Activated CD8-positive, alpha-beta memory T cell treated with anti-CD3 and anti-CD28 coated beads for 36 hours (primary cell): ENCODE results near the gene CST7. TPM values are rescaled to one million over a fixed set of nuclear protein-coding genes. Genes with fewer than 3 reads are reported as not detected.
"Not testable (repeated sequence)": the region's sequence is repeated elsewhere in the genome, so short reads cannot be mapped to it uniquely, and the experiment has no call there.

ENCODE experiments used
- CTCF ChIA-PET: fragments of 350-600 bp; sonication (Branson Sonifier 250); formaldehyde crosslinking; loops from one replicate; lab custom pipeline; 2021; ENCODE audit warnings: antibody characterized with exemption; lab: Charles Lee
- POLR2A ChIA-PET: fragments of 350-600 bp; sonication (Branson Sonifier 250); formaldehyde crosslinking; loops from one replicate; lab custom pipeline; 2021; ENCODE audit warnings: antibody characterized with exemption; lab: Charles Lee
- total RNA-seq, 2 experiments: library from RNA; stranded (reverse); gene quantifications; one replicate each; pipeline ENCODE4 v1.2.3, GENCODE V29; 2021

CST7 gene
- 100 to 1,000 TPM; 163 to 170 TPM for total RNA-seq

DNA sequence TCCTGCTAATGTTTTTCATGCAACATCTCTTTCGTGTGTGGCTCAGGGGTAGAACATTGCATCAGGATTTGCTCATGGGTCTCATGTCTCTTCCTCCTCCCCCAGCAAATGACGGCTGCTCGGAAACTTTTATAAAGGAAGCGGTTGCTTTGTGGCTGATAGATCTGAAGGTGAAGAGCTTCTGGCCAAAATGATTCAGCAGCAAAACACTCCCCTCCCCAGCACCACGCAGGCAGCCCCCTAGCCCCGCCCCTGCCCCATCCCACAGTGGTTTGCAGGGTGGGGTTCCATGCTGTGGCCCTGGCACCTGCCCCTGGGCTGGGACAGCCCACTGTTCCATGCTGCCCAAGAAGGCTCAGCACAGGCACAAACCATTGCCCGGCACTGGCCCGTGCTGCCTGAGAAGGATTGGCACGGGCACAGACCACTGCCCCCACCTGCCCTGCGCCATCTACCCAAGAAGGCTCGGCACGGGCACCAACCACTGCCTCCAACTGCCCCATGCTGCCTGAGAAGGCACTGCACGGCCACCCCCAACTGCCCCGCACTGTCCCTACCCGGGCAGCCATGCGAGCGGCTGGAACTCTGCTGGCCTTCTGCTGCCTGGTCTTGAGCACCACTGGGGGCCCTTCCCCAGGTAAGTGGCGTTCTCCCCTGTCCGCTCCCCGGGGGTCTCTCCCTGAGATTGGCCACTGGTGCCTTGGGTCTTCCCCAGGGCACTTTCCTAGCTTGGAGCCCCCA lies at the start of gene CST7:
TSS of gene CST7 (plus strand) at position 331 of the 741 bp plus-strand sequence. CDS start at position 568, 237 bp downstream.
- ChIA-PET POLR2A (interaction anchor here (2.2 to 3.9 kb wide), 3 partner anchors 12 to 39 kb away, joined by 9 to 23 read pairs (median 11); no protein-coding TSS in a partner anchor), CTCF (interaction anchor here (1.2 to 1.9 kb wide), 3 partner anchors 12 to 19 kb away, joined by 3 to 7 read pairs (median 3); no protein-coding TSS in a partner anchor)

GRCh38 chr20:24906806-24907205 lies 42.3 kb upstream of the CST7 start:
- ChIA-PET CTCF (no interaction called here), POLR2A (no interaction called here)

DNA sequence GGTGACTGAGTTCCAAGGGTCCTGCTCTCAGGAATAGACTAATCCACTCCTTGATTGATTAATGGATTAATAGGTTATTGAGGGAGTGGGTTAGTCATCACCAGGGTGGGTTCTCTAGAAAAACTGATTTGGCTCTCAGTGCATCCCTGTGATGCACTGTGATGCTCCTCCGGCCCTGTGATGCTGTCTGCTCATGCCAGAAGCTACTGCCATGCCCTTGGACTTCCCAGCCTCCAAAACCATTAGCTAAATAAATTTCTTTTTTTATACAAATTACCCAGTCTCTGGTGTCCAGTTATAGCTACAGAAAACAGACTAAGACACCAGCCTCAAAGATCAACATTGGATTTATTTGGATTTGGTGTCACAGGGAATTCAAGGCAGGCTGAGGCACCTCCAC lies 40.4 kb upstream of the CST7 start:
- CTCF ChIA-PET, result no interaction called here
- POLR2A ChIA-PET, result no interaction called here

- CTCF ChIA-PET, result no interaction called here
- POLR2A ChIA-PET, result no interaction called here
These were observed 39.8 kb upstream of the CST7 start for GRCh38 chr20:24909086-24909780.

DNA sequence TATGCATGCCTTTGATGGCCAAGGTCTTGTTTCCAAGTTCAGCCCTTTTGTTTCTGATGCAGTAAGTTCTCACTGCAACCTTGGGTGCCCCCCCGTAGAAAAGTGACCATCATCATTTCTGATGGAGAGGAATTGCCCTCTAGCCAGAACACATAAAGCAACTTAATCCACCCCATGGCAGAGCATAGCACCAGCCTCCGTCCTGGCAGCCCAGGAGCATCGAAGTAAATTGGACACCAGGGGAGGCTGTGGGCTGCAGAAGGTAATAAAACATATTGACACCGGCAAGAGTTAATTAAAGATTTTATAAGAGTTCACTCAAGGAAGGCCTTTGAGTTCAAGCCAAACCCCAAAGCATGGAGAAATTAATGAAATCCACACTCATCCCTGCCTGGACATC lies 39.2 kb upstream of the CST7 start:
- POLR2A ChIA-PET, result no interaction called here
- CTCF ChIA-PET, result no interaction called here

DNA sequence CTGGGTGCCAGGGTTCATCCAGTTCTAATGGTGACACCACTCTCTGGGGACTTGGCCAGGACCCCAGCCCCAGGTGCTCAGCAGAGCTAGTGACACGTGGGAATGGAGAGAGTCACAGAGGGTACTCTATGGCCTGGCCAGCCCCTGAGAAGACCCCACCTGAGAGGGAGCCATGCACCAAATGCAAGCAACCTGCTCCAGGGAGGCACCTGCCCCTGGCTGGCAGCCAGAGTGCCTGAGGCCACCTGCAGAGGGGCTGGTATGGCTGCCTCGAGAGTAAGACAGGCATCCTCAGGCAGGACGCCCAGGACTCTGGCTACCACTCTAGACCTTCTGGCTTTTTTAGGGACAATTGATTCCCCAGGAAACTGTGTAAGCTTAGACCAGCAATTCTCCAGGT lies 38.6 kb upstream of the CST7 start:
- ChIA-PET POLR2A (no interaction called here), CTCF (no interaction called here)

DNA sequence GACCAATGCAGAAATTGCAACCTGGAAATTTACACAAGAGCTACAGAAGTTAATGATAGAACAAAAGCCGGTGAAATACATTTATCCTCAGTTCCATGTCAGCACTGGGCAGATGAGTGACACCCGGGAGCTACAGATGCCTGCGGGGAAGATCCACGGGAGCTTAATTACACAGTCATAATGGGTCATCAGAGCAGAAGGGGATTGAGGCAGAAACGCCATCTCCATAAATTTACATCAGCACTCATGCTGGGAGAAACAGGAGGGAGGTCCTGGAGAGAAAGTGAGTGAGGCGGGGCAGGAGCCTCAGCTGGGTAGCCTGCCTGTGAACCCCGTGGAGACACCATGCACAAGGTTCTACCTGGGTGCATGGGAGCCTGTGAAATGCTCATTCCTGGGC lies 37.6 kb upstream of the CST7 start:
- ChIA-PET POLR2A (no interaction called here), CTCF (no interaction called here)

- POLR2A ChIA-PET, result no interaction called here
- CTCF ChIA-PET, result no interaction called here
These were observed 36.5 kb upstream of the CST7 start for GRCh38 chr20:24912397-24913075.

DNA sequence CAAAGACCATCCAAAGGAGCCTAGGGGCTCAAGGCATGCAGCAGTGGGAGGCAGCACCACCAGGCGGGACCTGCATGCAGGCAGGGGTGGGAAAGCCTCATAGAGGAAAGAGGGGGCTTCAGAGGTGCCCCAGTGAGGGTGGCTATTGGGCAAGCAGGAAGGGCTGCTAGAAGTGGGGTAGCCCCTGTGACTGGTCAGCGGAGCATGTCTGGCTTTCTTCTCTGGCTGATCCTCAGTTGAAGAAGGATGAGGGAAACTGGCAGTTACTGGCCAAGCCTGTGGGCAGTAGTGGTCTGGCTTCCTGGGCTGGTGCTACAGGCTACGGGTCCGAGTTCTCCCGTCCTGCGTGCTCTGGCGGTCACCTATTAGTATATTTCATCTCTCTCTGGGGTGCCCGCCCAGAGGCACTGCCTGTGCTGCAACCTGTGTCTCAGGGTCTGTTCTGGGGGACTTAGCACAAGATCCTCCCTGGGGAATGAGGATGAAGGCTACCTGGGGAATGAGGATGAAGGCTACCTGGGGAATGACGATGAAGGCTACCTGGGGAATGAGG lies 35.9 kb upstream of the CST7 start:
- CTCF ChIA-PET, result no interaction called here

DNA sequence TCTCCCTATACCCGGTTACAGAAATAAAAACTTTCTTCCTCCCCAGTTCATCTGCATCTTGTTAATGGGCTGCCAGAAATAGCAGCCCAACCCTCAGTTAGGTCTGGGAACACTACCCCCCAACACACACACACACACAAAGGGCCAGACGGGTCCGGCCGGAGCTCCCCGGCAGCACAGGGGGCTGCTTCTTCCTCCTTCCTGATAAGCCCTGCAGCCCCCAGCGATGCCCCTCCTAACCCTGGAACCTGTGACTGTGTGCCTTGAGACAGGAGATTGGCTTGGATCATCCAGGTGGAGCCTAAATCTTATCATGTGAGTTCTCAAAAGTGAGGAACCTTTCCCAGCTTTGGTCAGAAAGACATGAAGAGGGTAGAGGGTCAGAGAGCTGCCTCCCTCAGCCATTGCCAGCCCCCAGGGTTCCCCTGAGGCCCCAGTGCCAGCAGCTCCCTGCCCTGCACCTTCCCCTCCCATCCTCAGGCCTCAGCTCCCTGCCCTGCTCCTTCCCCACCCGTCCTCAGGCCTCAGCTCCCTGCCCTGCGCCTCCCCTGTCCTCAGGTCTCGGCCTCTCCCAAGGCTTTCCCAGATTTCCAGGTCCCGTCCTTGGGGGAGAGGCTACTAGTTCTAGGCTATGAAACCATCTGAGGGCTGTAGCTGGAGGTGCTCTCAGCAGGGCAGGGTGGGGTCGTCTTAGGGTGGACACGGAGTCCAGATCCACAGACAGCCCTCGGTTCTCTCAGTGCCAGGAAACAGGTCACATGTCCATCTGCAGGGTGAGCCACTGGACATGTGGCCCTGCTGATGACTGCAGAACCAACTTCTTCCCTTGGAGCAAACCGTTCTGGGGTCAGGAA lies 34.5 kb upstream of the CST7 start:
- ChIA-PET CTCF (no interaction called here), POLR2A (interaction anchor here (0.6 kb wide), 1 partner anchor 230 kb away, joined by 5 read pairs; no protein-coding TSS in a partner anchor)

More for the DNA sequence above, 35.9 kb upstream of the CST7 start:
- POLR2A ChIA-PET, result no interaction called here

- CTCF ChIA-PET, result no interaction called here
These were observed 33.6 kb upstream of the CST7 start for GRCh38 chr20:24915440-24915839.

DNA sequence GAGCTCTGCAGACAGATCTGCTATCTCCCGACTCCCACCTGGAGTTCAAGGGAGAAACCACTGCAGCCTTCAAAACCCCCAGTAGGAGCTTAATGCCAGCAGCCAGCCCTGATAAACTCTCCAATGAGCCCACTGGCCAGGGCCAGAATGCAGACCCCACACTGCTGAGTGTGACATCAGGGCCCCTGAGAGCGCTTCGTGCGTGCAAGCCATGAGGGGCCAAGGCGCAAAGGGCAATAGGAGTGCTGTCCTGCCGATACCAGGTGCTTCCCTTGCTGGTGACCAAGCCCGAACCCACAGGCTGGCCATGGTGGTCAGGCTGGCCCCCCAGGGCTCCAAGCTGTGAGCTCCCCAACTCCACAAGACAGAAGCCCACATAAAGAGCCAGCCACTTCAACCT lies 33.2 kb upstream of the CST7 start:
- ChIA-PET CTCF (no interaction called here), POLR2A (no interaction called here)

More at GRCh38 chr20:24915440-24915839, 33.6 kb upstream of the CST7 start:
- POLR2A ChIA-PET, result no interaction called here

DNA sequence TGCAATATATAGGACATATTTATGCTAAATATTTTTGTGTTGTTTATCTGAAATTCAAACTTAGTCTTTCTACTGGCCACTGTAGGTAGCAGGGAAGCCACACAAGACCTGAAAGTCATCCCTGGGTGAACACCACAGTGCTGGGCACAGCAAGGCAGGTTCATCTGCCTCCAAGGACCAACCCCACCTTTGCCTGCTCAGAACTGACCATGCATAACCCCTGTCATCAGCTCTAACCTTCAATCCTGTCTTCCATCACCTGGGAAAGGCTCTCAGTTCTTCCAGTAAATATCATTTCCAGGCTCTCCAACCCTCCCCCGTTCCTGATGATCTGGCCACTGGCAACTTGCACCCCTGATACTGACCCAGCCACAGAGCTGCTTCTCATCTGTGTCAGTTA lies 32.7 kb upstream of the CST7 start:
- CTCF ChIA-PET, result no interaction called here
- POLR2A ChIA-PET, result no interaction called here

DNA sequence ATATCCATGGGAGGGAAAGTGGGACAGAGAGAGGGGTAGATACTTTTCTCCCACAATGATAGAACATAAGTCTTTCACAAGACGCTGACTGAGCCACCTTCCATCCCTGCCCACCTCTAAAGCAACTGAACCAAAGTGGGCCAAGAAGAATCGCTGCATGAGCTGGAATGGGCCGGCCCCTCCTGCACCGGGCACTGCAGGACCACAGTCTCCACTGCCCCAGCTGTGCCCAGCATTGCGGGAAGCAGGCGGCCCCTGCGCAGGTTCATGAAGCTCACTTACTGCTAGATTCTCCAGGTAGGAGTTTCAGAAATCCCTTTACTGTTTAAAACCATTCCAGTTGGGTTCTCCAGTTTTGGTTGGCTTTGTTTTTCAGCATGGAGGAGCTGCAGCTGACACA lies 32.0 kb upstream of the CST7 start:
- ChIA-PET CTCF (interaction anchor here (1.4 kb wide), 1 partner anchor 14 kb away, joined by 6 read pairs; no protein-coding TSS in a partner anchor), POLR2A (no interaction called here)

GRCh38 chr20:24917797-24918578 lies 31.1 kb upstream of the CST7 start:
- POLR2A ChIA-PET, result no interaction called here

DNA sequence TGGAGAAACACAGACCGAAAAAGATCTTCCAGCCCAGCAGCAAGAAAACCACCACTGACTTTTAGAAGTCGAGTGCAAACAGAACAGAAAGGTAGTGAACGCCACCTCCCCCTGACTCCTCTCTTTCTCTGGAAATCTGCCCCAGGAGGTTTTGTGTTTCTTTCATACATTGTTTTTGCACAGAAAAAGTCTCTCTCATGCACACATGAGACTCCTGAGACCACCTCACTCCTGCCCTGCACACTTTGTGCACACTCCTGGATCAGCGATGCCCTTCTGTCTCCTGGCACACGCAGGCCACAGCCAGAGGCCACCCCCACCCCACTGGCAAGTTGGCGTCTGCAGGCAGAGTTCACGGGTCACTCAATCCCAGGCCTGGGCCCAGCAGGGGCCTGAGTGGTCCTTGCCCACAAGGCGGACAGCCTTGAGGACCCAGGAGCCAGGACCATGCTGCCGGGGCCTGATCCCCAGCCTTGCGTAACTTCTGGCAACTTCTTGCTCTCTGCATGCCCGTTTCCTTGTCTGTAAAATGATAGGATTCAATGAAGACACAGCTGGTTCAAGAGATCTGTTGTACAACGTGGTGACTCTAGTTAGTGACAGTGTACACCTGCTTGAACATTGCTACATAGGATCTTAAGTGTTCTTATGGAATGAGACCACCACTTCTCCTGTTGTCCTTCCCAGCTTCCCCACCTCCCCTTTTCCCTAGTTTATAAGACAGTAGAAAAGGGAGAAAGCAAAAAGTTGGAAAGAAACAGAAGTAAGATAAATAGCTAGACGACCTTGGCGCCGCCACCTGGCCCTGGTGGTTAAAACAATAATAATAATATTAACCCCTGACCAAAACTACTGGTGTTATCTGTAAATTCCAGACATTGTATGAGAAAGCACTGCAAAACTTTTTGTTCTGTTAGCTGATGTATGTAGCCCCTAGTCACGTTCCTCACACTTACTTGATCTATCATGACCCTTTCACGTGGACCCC lies 30.2 kb upstream of the CST7 start:
- CTCF ChIA-PET, result interaction anchor here (0.5 to 1.4 kb wide), 3 partner anchors 12 to 981 kb away, joined by 3 to 6 read pairs (median 3); no protein-coding TSS in a partner anchor
- POLR2A ChIA-PET, result no interaction called here

More at GRCh38 chr20:24917797-24918578, 31.1 kb upstream of the CST7 start:
- CTCF ChIA-PET, result interaction anchor here (0.5 to 1.4 kb wide), 7 partner anchors 13 to 980 kb away, joined by 3 to 6 read pairs (median 3); no protein-coding TSS in a partner anchor

GRCh38 chr20:24919665-24920064 lies 29.4 kb upstream of the CST7 start:
- CTCF ChIA-PET, POLR2A ChIA-PET: not testable (repeated sequence)
